Measurements from ENCODE around the gene KCNJ16. TPM values are rescaled to one million over a fixed set of nuclear protein-coding genes. Genes with fewer than 3 reads are reported as not detected.

Gene KCNJ16
- total and polyA plus RNA-seq, 2 of the 13 experiments (the other 11 are each of a cell fraction or from before 2014, with no cell fraction given): not detected

DNA sequence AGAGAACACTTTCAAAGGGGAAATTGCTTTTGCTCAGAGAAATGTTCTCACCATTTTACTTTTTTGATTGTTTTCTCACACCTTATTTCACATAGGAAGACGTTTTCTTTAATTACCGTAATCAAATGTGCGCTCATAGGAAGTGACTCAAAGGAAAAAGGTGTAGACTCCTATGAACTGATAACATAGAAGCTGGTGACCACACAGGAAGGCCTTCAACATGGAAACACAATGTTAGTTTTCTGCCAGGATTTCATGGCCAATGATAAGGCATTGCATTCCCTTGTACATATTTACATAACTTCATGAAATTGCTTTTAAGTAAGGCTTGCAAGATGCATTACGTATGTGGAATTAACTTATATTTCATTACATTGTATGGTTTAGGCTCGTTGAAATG, 40.9 kb upstream of the KCNJ16 start:
- DNase-seq (ENCODE audit: low spot score) (no peak), ATAC-seq (no peak), FAIRE-seq (no peak)
- Histone ChIP-seq H3K4me1 (ENCODE audit: insufficient read depth, low read length) (no peaks in the 10 kb centered on the region), H2AFZ (ENCODE audit: low read length) (no peak overlapping the region), H3K36me3 (replicated peaks in 1 of 2; ENCODE audit: control insufficient read depth in 1 of 2, insufficient read depth in 2 of 2, low read length in 2 of 2) (no peaks in the 10 kb centered on the region), H3K9me3 (ENCODE audit: low read length) (peaks cover 87% of the 10 kb centered on the region), H3K9ac (ENCODE audit: insufficient read depth, low read depth, low read length) (no peak overlapping the region), H3K4me2 (ENCODE audit: low read depth, low read length) (no peak overlapping the region), H4K20me1 (ENCODE audit: insufficient read depth, low read length) (no peaks in the 10 kb centered on the region), H3K27ac (ENCODE audit: extremely low read length, insufficient read depth, low read length) (no peak overlapping the region), H3K4me3 (replicated peaks in 1 of 3; ENCODE audit: insufficient read depth in 1 of 3, low read depth in 2 of 3, low read length in 3 of 3) (no peak overlapping the region), H3K27me3 (ENCODE audit: control insufficient read depth in 1 of 2, insufficient read depth in 2 of 2, low read length in 2 of 2) (no peaks in the 10 kb centered on the region), H3K79me2 (ENCODE audit: insufficient read depth, low read length) (no peaks in the 10 kb centered on the region)
- ChIA-PET POLR2A (no interaction called here), CTCF (ENCODE audit: low intra/inter-chr PET ratio, low total read pairs) (no interaction called here)
- in situ Hi-C loops (cut with HindIII; ENCODE audit: extremely low pct_ligation_motif_present, low pct_unique_long_range_greater_than_20kb): no loop called here
- 48% methylated on average over 5 of the region's 5 CpGs for WGBS (ENCODE audit: low lambda C conversion rate)
- intact Hi-C loops (cut with micrococcal nuclease; ENCODE audit: unreplicated experiment): no loop called here
- TF ChIP-seq FIP1L1 (IDR thresholded peaks at IDR 0.05; ENCODE audit: borderline replicate concordance, insufficient read depth, low read depth, low read length) (no peak), ZBED4 (CRISPR knock-in tag; IDR thresholded peaks at IDR 0.05; ENCODE audit: borderline replicate concordance) (no peak), ZNF678 (CRISPR knock-in tag; IDR thresholded peaks at IDR 0.05) (no peak), KDM5A (IDR thresholded peaks at IDR 0.05; ENCODE audit: borderline replicate concordance, low read length) (no peak), ZNF235 (CRISPR knock-in tag; IDR thresholded peaks at IDR 0.05; ENCODE audit: borderline replicate concordance) (no peak), ZNF510 (CRISPR knock-in tag; IDR thresholded peaks at IDR 0.05; ENCODE audit: low read depth) (no peak), AHR (CRISPR knock-in tag; IDR thresholded peaks at IDR 0.05) (no peak), TARDBP (CRISPR knock-in tag; IDR thresholded peaks at IDR 0.05) (no peak), ZNF557 (CRISPR knock-in tag; IDR thresholded peaks at IDR 0.05) (no peak), U2AF1 (optimal IDR thresholded peaks at IDR 0.05; ENCODE audit: low read depth, low read length) (no peak), ZNF230 (CRISPR knock-in tag; IDR thresholded peaks at IDR 0.05) (no peak), PAXIP1 (CRISPR knock-in tag; conservative IDR thresholded peaks at IDR 0.05) (no peak), ZBTB21 (CRISPR knock-in tag; IDR thresholded peaks at IDR 0.05) (no peak), ZNF777 (CRISPR knock-in tag; IDR thresholded peaks at IDR 0.05) (no peak)
- no TSS peak for BruUV-seq (replicated peaks)

All from HepG2 (cell line).